M059J (cell line): ENCODE results near the gene ZNHIT1. TPM values are rescaled to one million over a fixed set of nuclear protein-coding genes. Genes with fewer than 3 reads are reported as not detected.

Experiments used
- DNase-seq: peaks from one replicate; pipeline ENCODE4 v3.0.0-alpha.2; 2012; ENCODE audit warnings: low read depth
- total RNA-seq: library from RNA; depleted of rRNA; stranded (reverse); fragments of >200 nt; shearing (Covaris generic); gene quantifications from 2 replicates; pipeline ENCODE4 v1.2.3, GENCODE V29; 2014; rRNA removed

Gene ZNHIT1
- total RNA-seq, result 110 and 134 TPM in 2 replicates

- peak; percentile 99 for DNase-seq
Observed at GRCh38 chr7:101217388-101218235, at the start of gene ZNHIT1, which contains the start of gene PLOD3. TSS of gene ZNHIT1 (plus strand) at chr7:101218165. CDS start at chr7:101218196, 31 bp downstream. TSS of gene PLOD3 (minus strand) at chr7:101217581. CDS start at chr7:101217274, 307 bp downstream.

DNA sequence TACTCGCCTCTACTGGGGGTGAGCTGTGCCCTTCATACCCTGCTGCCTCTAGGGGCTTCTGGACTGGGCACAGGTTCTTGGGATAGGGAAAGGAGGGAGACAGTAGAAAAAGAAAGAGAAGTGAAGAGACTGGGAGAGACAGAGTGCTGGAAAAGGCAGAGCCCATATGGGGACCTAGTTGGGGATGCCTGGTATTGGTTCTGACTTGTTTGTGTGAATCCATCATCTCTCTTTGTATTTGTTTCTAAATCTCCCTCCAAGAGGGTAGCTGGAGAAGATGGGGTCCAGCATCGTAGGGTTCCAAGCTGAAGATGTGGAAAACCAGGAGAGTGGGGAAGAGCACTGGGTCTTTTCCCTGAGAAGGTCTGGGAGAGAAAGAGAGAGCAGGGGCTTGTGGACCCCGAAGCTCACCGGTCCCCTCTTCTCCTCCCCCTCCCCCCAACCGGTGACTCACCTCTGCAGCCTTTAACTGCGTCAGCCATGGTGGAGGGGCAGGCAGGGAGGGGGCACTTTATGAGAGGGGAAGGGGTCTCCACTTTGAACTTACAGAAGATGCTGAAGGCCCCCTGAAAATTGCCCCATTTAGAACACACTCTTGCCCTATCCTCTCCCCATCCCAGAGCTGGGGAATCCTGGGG is 49.4 kb upstream of the ZNHIT1 start:
- peak; percentile 16 for DNase-seq

DNA sequence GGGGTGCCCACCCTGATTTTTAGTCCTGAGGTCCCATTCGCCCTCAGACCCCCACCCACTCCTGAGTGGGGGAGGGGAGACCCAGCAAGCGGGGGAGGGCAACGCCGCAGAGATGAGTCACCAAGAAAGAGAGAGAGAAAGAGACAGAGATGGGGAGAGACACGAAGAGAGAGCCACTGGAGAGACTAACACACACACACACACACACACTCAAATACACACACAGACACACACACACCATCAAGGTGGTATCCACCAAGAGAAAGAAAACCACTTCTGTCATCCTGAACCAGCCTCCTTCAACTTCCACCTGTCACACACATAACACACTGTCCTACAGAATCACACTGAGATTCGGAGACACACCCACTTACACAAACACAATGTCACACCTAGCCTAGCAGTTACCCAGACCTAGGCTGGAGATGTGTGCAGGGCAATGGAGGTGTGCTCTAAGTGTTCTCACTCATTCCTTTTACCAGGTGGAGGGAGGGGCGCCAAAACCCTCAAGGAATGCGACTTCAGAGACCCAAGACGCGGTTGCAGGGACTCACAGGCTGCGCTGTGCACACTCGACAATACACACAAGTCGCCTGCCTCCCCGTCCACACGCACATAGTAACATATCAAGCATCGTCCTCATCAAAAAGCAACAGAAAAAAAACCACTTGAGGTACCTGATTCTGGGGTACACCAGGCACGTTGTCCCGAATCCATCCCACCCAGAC is 48.7 kb upstream of the ZNHIT1 start:
- peak; percentile 18 for DNase-seq

DNA sequence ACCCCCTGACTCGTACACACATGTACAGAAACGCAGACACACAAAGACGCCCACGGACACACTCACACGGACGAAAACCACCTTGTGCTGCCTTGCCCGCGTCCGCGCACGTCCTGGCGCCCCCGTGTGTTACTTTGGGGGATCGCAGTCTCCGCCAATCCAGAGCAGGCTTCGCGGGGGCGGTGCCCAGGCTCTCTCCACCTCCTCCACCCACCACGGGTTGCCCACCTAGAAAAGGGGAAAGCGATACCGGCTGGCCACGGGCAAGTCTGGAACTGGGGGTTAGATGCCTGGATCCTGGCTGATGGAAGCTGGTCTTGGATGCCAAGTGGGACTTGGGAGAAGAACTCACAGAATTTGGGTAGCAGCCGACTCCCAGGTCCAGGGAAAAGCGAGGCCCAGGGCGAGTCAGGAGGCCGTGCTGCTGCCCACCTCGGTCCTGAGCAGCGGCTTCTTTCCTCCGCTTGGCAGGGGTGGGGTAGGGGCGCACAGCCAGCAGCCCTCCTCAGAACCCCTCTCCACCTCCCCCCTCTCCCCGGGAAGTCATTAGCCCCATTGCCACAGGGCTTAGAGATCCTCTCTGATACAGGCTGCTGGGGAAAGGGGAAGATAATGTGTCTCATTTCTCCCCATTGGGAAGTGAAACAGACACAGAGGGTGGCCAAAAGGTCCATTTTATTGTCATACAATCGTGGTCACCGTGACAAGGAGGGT is 48.0 kb upstream of the ZNHIT1 start:
- DNase-seq, result peak; percentile 47

GRCh38 chr7:101170617-101171441 is 47.1 kb upstream of the ZNHIT1 start:
- DNase-seq, result no peak

- peak; percentile 21 for DNase-seq
Observed at GRCh38 chr7:101171442-101171837, 46.5 kb upstream of the ZNHIT1 start.

DNA sequence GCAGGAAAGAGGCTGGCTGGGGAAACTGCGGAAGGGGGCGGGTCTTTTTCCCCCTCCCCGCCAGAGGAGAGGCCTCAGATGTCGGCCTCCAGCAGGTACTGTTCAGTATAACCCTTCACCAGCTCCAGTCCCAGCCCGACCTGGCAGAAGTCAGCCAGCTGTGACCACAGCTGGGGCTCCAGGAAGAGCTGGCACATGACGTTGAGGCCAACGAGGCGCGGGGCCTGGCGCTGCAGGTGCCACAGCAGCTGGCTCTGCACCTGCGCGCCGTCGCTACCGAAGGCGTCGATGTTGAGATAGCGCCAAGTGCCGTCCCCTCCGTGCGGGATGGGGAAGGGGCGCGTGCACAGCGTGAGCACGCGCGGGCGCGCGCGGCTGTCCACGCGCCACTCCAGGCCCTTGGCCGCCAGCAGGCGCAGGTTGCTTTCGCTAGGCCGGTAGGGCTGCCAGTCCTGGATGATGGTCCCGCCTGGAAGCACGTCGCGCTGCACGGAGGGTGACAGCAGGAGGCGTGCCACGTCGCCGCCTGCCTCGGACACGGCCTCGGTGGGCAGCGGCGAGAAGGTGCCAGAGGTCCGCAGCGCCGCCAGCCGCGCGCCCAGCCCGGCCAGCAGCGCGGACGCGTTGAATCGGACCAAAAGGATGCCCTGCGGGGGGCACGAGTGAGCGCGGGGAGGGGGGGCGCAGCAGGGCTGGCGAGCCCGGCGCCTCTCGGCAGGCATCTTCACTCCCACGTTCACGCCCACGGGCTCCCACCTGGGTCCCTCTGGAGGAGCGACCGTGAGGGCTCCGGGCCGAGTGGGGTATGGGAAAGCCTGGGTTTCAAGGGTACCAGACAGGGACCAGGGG is 45.7 kb upstream of the ZNHIT1 start:
- no peak for DNase-seq

DNA sequence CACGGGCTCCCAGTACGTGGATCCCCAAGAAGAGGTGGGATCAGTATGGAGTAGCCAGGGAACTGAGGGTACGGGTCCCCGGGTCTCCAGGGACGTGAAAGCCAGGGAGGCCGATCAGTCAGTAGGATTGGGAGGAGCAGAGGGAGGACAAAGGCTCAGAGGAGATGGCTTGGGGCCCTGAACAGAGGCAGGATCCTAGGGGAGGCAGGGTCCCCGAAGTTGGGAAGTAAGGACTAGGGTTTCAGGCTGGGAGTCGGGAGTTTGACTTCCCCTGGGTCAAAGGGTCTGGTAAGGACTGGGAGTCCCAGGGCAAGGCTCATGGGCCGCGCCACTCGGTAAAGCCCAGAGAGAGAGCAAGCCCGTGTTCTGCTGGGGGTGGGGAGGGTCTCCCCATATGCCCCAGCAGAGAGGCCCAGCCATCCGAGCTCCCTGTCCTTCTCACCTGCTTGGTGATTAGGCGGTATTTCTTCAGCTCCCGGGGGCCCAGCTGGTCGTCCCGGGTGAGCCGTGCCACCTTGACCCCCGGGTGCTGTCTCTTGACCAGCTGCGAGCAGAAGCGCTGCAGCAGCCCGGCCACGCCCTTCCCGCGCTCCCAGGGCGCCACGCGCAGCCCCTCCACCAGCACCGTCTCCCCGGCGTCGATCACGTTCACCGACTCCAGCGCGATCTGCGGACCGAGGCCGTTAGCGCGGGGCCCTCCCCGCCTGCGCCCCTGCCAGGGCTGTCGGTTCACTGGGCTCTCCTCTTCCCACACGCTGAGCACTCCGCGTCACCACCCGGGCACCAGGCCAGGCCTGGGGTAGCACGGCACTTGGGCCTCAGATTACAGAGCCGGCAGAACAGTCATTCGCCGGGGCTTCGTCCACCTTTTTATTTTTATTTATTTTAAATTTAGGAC is 44.9 kb upstream of the ZNHIT1 start:
- DNase-seq, result peak; percentile 91

- peak; percentile 66 for DNase-seq
Observed at GRCh38 chr7:101173752-101174244, 44.2 kb upstream of the ZNHIT1 start.

DNA sequence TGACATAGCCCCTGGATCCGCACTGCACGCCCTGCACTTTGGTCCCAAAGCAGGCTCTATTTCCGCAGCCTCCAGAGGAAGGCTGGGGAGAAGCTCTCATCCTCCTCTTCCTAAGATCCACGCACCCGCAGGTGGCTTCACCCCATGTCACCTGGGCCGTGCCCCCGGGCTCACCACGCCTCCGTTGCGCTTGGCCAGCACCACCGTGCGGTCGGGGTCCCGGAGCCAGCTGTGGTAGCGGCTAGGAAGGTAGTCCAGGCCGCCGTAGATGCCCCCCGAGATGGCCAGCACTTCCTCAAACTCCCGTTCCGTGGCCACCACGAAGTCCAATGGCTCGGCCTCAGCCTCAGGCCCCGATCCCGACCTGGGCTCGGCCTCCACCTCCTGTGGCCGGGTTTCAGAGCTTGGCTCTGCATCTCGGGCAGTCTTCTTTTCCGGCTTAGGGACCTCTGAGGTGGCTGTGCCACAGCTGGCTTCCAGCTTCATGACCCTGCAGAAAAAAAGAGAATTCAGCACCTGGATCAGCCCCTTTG is 43.6 kb upstream of the ZNHIT1 start:
- DNase-seq, result no peak

- DNase-seq, result no peak
Observed at GRCh38 chr7:101175664-101176063, 42.3 kb upstream of the ZNHIT1 start.

GRCh38 chr7:101177644-101178043 is 40.3 kb upstream of the ZNHIT1 start:
- no peak for DNase-seq

GRCh38 chr7:101179117-101179516 is 38.8 kb upstream of the ZNHIT1 start:
- no peak for DNase-seq

DNA sequence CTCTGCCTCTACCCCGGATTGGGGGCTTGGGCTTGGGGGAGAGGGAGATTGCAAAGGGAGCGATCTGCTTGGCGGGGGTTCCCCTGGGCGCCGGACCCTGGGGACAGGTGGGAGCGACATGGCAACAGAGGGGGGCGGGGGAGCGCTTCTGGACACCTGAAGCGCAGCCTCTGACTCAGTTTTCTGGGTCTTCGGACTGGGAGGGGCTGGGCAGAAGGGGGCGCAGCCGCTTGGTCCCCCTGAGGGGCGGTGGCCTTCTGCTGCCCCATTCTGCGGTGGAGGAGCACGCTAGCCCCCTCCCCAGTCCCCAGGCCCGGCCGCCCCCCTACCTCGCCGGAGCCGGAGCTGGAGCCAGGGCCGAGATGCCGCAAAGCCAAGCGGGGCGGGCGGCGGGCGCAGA is 38.3 kb upstream of the ZNHIT1 start:
- no peak for DNase-seq

- no peak for DNase-seq
Observed at GRCh38 chr7:101180130-101180755, 37.7 kb upstream of the ZNHIT1 start, which contains the start of gene NAT16. TSS of gene NAT16 (minus strand) at chr7:101180293. CDS start at chr7:101174807, 5,486 bp downstream.

DNA sequence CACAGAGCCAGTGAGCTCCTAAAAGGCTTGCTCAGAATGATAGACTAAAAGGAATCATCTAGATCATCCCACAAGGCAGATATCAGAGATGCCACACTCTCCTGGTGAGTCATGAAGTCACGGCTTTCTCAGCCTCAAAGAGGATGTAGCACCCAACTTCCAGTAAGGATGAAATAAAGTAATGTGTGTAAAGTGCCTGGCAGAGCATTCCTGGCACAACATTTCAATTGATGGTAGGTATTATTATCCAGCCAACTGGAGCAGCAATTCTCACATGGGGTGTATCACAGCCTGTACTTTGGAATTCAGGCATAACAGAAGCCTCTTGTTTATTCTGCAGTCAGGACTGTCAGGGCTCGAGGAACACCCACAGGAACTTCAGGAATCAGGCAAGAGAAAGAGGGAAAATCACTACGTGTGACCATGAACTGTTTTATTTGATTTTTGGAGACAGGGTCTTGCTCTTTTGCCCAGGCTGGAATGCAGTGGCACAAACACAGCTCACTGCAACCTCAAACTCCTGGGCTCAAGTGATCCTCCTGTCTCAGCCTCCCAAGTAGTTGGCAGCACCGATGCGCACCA is 32.6 kb upstream of the ZNHIT1 start:
- peak; percentile 67 for DNase-seq

DNA sequence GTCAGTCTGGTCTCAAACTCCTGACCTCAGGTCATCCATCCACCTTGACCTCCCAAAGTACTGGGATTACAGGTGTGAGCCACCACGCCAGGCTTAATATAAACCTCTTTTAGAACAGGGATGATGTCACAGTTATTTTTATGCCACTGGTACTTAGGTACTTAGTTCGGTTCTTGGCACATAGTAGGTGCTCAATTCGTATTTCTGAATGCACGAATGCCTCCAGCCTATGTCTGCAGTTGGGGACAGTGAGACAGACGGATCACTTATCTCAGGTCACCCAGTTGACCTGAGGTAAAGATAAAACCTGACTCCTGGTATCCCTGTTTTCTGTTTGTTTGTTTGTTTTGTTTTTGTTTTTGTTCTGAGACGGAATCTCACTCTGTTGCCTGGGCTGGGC is 31.8 kb upstream of the ZNHIT1 start:
- DNase-seq, result no peak
